ENCODE measurements around the gene ECPAS.
"Not testable (repeated sequence)": the region's sequence is repeated elsewhere in the genome, so short reads cannot be mapped to it uniquely, and the experiment has no call there.

DNA sequence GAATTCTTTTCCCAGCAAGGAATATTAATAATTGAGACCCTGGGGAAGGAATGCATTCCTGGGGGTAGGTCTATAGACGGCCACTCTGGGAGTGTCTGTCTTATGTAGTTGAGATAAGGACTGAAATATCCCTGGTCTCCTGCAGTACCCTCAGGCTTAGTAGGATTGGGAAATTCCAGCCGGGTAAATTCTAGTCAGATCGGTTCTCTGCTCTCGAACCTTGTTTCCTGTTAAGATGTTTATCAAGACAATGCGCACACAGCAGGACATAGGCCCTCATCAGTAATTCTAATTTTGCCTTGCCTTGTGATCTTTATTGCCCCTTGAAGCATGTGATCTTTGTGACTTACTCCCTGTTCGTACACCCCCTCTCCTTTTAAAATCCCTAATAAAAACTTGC lies 27.4 kb upstream of the ECPAS start:
- TF ChIP-seq, protein P1, sequence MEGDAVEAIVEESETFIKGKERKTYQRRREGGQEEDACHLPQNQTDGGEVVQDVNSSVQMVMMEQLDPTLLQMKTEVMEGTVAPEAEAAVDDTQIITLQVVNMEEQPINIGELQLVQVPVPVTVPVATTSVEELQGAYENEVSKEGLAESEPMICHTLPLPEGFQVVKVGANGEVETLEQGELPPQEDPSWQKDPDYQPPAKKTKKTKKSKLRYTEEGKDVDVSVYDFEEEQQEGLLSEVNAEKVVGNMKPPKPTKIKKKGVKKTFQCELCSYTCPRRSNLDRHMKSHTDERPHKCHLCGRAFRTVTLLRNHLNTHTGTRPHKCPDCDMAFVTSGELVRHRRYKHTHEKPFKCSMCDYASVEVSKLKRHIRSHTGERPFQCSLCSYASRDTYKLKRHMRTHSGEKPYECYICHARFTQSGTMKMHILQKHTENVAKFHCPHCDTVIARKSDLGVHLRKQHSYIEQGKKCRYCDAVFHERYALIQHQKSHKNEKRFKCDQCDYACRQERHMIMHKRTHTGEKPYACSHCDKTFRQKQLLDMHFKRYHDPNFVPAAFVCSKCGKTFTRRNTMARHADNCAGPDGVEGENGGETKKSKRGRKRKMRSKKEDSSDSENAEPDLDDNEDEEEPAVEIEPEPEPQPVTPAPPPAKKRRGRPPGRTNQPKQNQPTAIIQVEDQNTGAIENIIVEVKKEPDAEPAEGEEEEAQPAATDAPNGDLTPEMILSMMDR (IDR thresholded peaks at IDR 0.05), result not testable (repeated sequence)
- TF ChIP-seq EP300 (IDR thresholded peaks at IDR 0.05), result not testable (repeated sequence)
